SIG-M5 (cell line): ENCODE data around the gene USP1.

Experiments used
- DNase-seq: peaks from one replicate; lab custom pipeline; 2025; lab: John Stamatoyannopoulos, UW

USP1 gene

GRCh38 chr1:62428351-62428750, 8.5 kb upstream of the USP1 start:
- DNase-seq = no peak

DNA sequence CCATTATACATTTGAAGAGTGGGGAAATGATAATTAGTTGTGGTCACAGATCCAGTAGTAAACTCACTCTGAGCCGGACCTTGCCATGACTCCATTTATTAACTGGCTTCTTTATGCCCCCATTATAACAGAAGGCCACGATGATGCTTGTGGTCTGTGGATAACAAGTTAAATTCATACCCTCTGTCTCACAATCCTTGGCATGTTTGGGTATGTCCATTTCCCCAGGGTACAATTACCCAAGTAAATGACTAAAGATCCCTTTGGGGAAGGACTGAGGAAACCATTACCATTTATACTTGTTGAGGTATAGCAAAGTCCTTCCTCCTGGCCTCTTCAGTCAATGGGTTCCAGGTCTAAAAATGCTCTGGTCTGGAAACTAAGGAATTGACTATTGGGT, 7.3 kb upstream of the USP1 start:
- DNase-seq = no peak

- DNase-seq = no peak
These were observed 2.8 kb upstream of the USP1 start for GRCh38 chr1:62433861-62434617.

DNA sequence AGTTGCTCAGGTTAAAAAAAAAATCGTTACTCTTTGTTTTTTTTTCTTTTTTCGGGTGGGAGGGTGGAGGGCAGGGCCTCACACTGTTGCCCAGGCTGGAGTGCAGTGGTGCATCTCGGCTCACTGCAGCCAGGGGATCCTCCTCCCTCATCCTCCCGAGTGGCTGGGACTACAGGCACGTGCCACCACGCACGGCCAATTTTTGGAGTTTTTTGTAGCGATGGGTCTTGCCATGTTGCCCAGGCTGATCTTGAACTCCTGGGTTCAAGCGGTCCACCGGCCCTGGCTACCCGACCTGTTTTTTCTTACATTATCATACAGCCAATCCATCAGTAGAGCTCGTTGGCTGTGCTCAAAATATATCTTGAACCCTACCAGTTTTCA, 2.2 kb upstream of the USP1 start:
- DNase-seq = no peak

- DNase-seq = no peak
These were observed 1.4 kb upstream of the USP1 start for GRCh38 chr1:62435231-62436038.

DNA sequence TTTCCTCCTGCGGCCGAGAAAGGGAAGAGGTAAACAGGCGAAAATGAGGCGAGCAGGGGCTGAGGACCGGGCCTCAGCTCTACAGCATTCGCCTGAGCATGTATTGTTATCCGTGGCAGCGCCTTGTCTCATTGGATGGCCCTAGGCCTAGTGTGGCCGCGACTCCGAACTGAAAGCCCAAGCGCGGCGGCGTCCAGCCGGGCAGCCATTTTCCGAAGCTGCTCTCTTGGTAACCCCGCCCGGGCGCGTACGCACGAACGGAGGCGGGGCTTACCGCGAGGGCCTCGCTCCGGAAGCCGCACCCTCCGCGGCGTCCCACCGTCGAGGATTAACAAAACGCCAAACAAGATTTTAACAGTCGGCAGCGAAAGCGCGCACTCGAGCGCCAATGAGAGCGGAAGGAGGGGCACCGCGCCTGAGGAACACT, 797 bp upstream of the USP1 start:
- DNase-seq = no peak

DNA sequence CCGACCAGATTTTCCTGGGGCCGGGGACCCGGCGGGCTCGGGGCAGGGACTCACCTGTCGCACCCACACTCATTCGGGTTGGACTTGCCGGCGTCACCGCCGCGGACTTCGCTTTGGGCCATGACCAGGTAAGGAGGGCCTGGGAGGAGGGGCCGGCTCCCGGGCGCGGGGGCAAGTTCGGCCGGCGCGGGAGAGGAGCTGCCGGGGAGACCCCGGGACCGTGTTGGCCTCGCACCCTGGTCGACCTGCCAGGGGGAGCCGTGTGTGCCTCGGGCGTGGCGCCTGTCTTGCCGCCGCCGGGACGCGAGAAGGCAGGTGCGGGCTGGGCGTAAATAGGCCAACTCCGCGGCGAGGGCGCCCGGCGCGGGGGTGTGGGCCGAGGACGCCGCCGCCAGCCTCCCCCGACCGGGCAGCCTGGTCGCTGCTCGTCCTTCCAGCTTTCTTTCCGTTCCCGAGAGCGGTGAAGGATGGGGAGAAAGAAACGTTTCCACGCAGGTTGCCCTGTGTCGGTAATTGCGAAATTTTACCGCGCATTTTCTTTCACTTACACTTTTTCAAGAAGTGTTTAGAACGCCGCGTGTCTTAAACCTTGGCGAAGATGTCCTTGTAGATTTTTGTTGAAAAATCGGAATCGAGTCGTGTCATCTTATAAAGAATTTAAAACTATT, 558 bp downstream of the USP1 start:
- DNase-seq = no peak

- no peak for DNase-seq
These were observed 1.3 kb downstream of the USP1 start for GRCh38 chr1:62438163-62438562.

GRCh38 chr1:62439652-62440371, 3.0 kb downstream of the USP1 start:
- DNase-seq = no peak

- no peak for DNase-seq
These were observed 7.9 kb downstream of the USP1 start for GRCh38 chr1:62444701-62445100.

DNA sequence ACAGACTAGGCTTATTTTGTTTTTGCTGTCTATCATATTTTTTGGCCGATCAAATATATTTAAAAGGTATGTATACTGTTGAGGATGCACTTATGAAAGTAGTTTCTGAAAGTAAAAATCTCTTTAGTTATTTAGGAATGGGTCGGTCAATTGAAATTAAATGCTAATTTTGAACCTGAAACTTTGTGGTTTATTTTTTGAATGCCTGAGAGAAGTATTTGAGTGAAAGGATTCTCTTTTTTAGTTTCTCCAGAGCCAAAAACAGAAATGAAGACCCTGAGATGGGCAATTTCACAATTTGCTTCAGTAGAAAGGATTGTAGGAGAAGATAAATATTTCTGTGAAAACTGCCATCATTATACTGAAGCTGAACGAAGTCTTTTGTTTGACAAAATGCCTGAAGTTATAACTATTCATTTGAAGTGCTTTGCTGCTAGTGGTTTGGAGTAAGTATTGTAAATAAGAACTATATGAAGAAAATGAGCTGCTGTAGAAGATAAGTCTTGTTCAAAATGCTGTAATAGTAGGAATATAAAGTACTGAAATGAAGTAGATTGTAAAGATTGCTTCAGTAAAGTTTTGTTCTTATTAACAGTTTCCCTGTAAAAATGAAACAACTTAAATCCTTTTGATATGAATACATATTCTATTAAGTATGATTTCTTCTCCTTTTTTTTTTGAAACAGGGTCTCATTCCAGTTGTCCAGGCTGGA, 11.5 kb downstream of the USP1 start:
- DNase-seq = no peak

DNA sequence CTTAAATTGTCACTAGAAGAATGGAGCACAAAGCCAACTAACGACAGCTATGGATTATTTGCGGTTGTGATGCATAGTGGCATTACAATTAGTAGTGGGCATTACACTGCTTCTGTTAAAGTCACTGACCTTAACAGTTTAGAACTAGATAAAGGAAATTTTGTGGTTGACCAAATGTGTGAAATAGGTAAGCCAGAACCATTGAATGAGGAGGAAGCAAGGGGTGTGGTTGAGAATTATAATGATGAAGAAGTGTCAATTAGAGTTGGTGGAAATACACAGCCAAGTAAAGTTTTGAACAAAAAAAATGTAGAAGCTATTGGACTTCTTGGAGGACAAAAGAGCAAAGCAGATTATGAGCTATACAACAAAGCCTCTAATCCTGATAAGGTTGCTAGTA, 13.5 kb downstream of the USP1 start:
- no peak for DNase-seq

DNA sequence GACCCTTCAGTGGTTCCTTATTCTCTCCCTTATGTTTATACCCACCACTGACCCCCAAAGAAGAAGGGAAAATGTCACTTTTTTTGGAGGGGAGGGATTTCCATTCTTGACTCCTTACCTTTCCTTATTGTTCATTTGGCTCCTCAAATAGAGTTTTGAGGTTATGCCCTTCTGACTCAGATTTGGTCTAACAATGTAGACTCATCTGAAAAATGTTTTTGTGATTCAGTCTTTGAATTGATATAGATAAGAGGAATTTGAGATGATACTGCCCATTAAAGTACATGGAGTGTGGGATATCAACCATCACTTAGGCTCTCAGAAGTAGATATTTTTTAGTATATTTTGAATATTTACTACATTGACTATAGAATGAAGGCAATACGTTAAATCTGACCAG, 16.1 kb downstream of the USP1 start:
- DNase-seq = no peak

DNA sequence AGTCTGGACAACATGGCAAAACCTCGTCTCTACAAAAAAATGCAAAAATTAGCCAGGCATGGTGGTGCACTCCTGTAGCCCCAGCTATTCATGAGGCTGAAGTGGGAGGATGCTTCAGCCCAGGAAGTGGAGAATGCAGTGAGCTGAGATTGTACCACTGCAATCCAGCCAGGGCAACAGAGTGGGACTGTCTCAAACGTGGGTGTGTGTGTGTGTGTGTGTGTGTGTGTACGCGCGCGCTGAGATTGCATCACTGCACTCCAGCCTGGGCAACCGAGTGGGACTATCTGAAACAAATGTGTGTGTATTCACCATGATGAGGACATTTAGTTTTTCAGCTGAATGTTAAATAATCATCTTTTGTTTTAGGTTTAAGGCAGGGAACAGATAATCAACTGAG, 21.1 kb downstream of the USP1 start:
- DNase-seq = no peak

DNA sequence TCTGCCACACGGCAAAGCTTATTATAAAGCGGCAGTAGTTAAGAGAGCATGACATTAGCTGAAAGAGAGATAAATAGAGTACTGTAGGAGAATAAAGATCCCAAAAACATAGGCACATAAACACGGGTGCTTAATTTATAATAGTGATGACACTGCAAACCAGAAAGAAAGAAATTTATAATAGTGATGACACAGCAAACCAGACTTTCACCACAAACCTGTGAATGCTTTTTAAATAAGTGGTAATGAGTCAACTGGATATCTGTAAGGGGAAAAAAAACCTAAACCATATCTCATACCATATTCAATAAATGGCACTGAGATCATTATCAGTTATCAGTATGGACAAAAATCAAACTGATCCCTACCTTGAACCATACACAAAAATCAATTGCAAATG, 25.5 kb downstream of the USP1 start:
- no peak for DNase-seq

GRCh38 chr1:62467092-62467491, 30.2 kb downstream of the USP1 start:
- DNase-seq = no peak

- DNase-seq = no peak
These were observed 39.8 kb downstream of the USP1 start for GRCh38 chr1:62476525-62477219.

- no peak for DNase-seq
These were observed 44.8 kb downstream of the USP1 start for GRCh38 chr1:62481681-62482080.

DNA sequence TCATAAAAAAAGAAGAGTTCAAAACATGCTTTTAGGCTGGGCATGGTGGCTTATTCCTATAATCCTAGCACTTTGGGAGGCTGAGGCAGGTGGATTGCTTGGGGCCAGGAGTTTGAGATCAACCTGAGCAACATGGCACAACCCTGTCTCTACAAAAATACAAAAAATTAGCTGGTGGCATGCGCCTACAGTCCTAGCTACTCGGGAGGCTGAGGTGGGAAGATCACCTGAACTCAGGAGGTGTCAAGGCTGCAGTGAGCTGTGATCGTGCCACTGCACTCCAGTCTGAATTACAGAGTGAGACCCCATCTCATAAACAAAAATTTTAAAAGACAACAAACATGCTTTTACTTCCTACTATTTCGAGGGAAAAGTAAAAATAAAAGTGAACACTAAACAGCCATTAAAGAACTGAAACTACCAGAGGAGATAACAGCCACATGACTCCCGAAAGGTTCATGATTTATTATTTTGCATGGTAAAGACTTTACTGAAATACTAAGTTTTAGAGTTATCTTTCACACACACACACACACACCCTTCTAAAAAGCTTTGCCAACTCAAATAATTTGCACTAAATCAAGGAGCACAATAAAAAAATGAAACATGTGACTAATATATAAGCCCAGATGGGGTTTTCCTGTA, 48.1 kb downstream of the USP1 start:
- DNase-seq = no peak

GRCh38 chr1:62487956-62488355, 51.1 kb downstream of the USP1 start:
- DNase-seq = no peak

GRCh38 chr1:62492521-62492920, 55.7 kb downstream of the USP1 start:
- no peak for DNase-seq
